ENCODE measurements around the gene YWHAH.

The YWHAH gene

DNA sequence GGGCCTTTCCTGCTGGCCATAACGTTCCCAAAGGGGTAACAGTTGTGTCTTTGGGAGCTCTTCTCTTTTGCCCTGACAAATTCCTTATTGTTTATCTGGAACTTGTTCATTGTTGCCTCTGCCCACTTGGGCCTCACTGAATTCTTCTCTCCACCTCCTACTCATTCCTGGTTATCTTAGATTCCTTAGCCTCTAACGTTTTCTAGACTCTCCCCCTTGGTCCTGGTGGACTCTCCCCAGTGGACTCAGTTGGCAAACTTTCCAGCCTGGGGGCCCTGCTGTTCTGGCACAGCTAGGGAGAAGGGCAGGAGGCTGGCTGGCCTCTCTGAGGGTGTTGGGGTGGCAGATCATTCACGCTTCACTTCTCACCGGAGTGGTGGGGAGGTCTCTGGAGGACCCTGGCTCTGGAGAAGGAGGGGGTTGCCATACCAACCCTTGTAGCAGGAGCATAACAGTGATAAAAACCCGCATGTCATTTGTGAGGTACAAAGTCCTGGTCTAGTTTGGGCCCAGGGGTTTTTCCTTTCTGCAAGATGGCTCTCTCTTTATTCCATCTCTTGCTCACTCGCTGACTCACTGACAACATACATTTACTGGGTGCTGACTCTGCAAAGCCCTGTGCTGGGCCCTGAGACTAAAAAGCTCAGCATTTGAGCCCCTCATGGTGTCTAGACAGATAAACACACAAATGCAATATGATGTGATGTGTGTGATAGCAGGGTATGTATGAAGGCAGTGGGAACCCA is 39.7 kb downstream of the YWHAH start:
- no peak for DNase-seq

DNA sequence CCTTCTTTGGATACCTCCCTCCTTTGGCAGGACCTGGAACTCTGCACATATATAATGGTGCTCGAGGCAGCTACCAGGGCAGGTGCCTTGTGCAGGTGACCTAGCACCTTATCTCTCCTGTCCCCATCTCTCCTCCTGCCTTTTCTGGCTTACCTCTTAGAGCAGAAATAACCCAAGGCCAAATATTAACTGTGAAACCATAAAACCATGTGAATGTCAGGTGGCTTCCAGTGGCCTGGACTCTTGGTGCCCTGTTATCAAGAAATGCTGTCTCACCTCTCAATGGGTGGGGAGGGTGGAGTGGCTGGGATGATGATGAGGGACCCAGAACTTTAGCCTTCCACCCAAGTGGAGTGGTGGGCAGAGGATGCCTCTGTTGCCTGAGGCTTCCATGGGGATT is 42.9 kb downstream of the YWHAH start:
- DNase-seq = no peak

DNA sequence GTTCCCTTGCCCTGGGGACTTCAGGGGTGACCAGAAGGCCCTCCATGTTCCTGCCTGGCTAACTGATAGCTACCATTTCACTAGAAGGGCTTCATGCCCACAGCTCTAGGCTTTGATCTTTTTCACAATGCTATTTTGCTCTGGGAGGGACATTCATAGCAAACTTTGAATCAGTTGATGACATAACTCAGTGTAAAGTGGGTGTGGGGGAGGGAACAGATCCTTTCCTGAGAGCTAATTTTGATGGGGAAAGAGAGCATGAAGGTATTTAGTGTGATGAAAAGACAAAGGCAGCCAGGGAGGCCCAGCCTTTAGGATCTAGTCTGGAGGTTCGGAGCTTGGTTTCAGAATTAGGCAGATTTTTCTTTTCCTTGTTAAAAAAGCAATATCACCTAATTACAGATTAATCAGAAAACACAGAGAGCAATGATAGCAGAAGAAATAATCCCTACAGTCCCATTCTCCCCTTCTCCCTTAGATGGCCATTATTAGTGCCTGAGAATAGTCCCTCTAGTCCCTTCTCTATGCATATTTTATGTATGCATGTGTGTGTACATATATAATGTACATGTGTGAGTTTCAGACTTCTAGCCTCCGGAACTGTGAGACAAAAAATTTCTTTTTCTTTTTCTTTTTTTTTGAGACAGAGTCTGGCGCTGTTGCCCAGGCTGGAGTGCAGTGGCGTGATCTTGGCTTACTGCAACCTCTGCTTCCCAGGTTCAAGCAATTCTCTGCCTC is 46.9 kb downstream of the YWHAH start:
- no peak for DNase-seq

DNA sequence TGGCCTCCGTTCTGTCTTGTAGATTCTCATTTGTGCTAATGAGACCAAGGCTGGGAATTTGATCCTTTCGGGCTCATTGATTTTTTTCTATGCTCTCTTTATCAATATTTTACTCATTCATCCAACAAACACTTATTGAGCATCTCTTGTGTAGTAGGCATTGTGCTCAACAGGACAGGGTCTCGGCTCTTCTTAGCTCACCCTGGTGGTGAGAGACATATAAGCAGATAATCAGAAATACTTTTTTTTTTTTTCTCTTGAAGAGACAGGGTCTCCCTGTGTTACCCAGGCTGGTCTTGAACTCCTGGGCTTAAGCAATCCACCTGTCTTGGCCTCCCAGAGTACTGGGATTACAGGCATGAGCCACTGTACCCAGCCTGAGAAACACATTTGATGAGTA is 50.7 kb downstream of the YWHAH start:
- DNase-seq = no peak

DNA sequence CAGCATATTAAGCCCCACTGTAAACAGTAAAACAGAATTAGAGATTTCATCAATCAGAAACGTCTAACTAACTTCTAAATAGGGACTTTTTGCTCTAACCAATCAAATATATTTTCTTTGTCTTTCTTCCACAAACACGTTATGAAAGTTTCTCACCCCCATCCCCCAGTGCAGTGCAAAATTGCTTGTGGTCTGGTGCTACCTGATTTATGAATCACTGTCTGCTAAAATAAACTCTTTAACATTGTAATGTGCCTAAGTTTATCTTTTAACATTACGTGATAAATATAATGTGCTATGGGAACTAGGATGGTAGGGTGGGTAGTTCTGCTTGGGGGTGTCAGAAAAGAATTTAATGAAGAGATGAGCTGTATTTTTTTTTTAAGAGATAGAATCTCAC is 51.5 kb downstream of the YWHAH start:
- no peak for DNase-seq

DNA sequence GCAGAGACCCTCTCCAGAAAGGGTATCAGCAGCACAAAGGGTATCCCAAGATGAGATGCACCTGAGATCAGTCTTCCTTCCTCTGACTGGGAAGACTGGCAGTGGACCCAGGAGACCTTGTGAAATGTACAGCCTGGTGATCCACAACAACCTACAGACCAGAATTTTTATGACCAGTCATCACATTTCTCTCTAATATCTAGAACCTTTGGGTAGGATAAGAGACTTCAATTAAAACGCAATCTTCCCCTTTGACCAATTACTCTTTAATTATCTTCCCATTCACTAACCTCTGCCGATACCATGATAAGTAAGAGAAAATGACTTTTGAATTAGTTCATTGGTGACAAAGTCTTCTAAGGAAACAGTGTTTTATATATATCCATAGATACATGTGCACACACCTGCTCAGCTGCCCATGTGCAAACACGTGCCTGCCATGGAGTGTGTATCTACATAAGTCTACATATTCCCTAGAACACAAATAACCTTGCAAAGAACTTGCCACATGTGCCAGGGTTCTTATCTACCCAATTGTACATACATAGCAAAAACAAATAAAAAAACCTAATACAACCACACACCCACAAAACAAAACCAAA is 54.5 kb downstream of the YWHAH start:
- DNase-seq = no peak

DNA sequence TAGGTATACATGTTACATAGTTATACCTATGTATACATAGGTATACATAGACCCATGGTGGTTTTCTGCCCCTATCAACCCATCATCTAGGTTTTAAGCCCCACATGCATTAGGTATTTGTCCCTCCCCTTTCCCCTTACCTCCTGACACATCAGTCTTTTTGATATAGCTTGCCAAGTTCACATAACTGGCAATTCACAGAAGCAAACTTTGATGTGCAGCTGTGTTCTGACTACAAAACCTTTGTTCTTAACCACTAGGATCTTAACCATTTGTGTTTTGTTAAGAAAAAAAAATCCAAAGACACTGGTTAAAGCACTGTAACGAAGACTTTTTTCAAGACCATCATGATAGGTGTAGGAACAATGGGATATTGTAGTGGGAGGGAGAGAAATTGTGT is 55.8 kb downstream of the YWHAH start:
- DNase-seq = no peak

DNA sequence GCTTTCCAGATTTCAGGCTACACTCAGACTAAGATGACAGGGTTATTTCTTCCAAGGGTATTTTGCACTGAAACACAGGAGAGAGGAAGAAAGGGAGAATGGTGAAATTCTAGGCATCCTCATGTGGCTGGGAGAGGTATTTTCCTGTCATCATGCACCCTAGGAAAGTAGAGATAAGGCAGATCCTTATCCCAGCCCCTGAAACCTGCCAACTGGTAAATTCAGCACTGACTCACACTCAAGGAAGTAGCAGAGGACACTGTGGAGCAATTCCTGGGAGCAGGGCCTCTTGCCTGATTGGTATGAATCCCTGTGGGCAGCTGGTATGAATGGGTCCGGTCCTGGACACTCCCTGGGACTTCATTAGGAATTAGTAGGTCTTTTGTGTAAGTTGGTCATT is 61.1 kb downstream of the YWHAH start:
- DNase-seq = no peak
